GM18502 (cell line): ENCODE measurements around the gene MMP15.
A peak's percentile ranks its signal among the peaks of the same experiment; 100 is the strongest.
"Not testable (repeated sequence)": the region's sequence is repeated elsewhere in the genome, so short reads cannot be mapped to it uniquely, and the experiment has no call there.

Source experiments
- ATAC-seq: cut with Tn5 transposase; IDR thresholded peaks from one replicate; pipeline ENCODE4 v1.9.1; 2021; ENCODE audit warnings: mild to moderate bottlenecking; ENCODE audit not compliant: unreplicated experiment, poor library complexity

The MMP15 gene

GRCh38 chr16:58025351-58026138, at the start of gene MMP15:
Gene MMP15, plus strand, starts transcription at chr16:58025754. Its CDS starts 597 bp downstream, at chr16:58026351.
- ATAC-seq = peak; percentile 71

- ATAC-seq = no peak
Observed at GRCh38 chr16:57976331-57976796, 49.2 kb upstream of the MMP15 start.

GRCh38 chr16:57977418-57978069, 48.0 kb upstream of the MMP15 start:
- ATAC-seq = no peak

- not testable (repeated sequence) for ATAC-seq
Observed at GRCh38 chr16:57978070-57978465, 47.5 kb upstream of the MMP15 start.

GRCh38 chr16:57979006-57979585, 46.5 kb upstream of the MMP15 start:
- no peak for ATAC-seq

- no peak for ATAC-seq
Observed at GRCh38 chr16:57981636-57982035, 43.9 kb upstream of the MMP15 start.

GRCh38 chr16:57982385-57982784, 43.2 kb upstream of the MMP15 start:
- no peak for ATAC-seq

- peak; percentile 87 for ATAC-seq
Observed at GRCh38 chr16:57984443-57985203, 40.9 kb upstream of the MMP15 start.

GRCh38 chr16:57985204-57986181, 40.1 kb upstream of the MMP15 start:
- peak; percentile 36 for ATAC-seq

- no peak for ATAC-seq
Observed at GRCh38 chr16:57986196-57986595, 39.4 kb upstream of the MMP15 start.

GRCh38 chr16:57987441-57988177, 37.9 kb upstream of the MMP15 start:
- no peak for ATAC-seq

- ATAC-seq = no peak
Observed at GRCh38 chr16:57988929-57989328, 36.6 kb upstream of the MMP15 start.

GRCh38 chr16:57991551-57992059, 33.9 kb upstream of the MMP15 start:
- ATAC-seq = no peak

- ATAC-seq = no peak
Observed at GRCh38 chr16:57992084-57992483, 33.5 kb upstream of the MMP15 start.

GRCh38 chr16:57993438-57993837, 32.1 kb upstream of the MMP15 start:
- no peak for ATAC-seq

- ATAC-seq = no peak
Observed at GRCh38 chr16:57993897-57994296, 31.7 kb upstream of the MMP15 start.

GRCh38 chr16:57994361-57994760, 31.2 kb upstream of the MMP15 start:
- no peak for ATAC-seq

- ATAC-seq = peak; percentile 63
Observed at GRCh38 chr16:57994778-57995177, 30.8 kb upstream of the MMP15 start.
